A673 (cell line): Measurements from ENCODE around the gene PIGH.

ENCODE experiments used
- EZH2 ChIP-seq: fragments of 200-600 bp; sonication (generic); IDR thresholded peaks from 2 replicates; pipeline ENCODE4 v1.6.1; 2017; ENCODE audit warnings: borderline replicate concordance, low read depth, mild to moderate bottlenecking, mixed read lengths, antibody characterized with exemption, low read length; ENCODE audit not compliant: poor library complexity, severe bottlenecking
- TF ChIP-seq, protein P1 (sequence below): fragments of 300-800, 200-600 bp; sonication (generic); conservative IDR thresholded peaks from 2 replicates; pipeline ENCODE4 v1.5.1; 2017; ENCODE audit warnings: low read depth, mild to moderate bottlenecking, antibody characterized with exemption, low read length, moderate library complexity, mixed read lengths

GRCh38 chr14:67544590-67544989, 55.5 kb downstream of the PIGH start:
- TF ChIP-seq, protein P1, sequence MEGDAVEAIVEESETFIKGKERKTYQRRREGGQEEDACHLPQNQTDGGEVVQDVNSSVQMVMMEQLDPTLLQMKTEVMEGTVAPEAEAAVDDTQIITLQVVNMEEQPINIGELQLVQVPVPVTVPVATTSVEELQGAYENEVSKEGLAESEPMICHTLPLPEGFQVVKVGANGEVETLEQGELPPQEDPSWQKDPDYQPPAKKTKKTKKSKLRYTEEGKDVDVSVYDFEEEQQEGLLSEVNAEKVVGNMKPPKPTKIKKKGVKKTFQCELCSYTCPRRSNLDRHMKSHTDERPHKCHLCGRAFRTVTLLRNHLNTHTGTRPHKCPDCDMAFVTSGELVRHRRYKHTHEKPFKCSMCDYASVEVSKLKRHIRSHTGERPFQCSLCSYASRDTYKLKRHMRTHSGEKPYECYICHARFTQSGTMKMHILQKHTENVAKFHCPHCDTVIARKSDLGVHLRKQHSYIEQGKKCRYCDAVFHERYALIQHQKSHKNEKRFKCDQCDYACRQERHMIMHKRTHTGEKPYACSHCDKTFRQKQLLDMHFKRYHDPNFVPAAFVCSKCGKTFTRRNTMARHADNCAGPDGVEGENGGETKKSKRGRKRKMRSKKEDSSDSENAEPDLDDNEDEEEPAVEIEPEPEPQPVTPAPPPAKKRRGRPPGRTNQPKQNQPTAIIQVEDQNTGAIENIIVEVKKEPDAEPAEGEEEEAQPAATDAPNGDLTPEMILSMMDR: no peak
- no peak for TF ChIP-seq EZH2
